Breast epithelium (tissue), 3 donors: Measurements from ENCODE around the gene ITGB8.

Source experiments
- POLR2AphosphoS5 ChIP-seq, 3 donors: sonication (generic); formaldehyde crosslinking; IDR thresholded peaks; one replicate each; pipeline ENCODE4 v1.6.1; 2017; ENCODE audit warnings: antibody characterized with exemption in 3 of 3
- TF ChIP-seq, protein P1 (sequence below), 3 donors: fragments of 450-650 bp; IDR thresholded peaks; one replicate each; pipeline ENCODE4 v1.5.1; 2016 to 2017; ENCODE audit warnings: antibody characterized with exemption in 3 of 3, mild to moderate bottlenecking in 3 of 3, moderate library complexity in 3 of 3

DNA sequence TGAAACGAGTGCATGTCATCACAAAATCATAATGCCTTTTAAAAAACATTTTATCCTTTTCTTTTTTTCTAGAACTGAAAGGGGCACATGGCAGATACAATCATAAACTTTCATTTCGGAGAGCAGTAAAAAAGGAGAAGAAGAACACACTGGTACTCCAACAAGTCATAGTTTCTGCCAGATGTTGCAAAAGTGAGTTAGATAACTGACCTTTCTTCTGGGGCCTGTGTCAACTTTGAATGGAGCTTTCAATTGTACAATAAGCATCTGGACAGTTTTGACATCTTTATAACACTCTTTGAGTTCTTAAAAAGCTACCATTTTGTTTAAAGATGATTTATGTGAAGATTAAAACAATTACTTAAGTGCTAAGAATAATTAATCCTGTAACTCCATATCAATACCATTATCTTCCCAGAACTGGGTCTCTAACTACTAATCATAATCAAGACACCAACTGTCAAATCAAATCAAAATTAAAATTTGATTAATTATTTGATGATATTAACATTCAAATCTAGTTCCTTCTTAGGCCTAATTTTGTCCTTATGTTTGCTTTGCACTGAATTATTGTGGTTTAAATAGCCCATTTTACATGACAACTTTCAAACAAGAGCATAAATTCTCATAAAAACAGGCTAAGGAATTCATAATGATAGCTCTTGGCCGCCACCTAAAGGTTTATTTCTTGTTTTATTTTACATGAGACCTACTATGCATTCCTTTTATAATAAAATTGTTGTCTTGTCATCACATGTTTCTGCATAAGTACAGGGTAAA lies 19.5 kb upstream of the ITGB8 start:
- TF ChIP-seq, protein P1, sequence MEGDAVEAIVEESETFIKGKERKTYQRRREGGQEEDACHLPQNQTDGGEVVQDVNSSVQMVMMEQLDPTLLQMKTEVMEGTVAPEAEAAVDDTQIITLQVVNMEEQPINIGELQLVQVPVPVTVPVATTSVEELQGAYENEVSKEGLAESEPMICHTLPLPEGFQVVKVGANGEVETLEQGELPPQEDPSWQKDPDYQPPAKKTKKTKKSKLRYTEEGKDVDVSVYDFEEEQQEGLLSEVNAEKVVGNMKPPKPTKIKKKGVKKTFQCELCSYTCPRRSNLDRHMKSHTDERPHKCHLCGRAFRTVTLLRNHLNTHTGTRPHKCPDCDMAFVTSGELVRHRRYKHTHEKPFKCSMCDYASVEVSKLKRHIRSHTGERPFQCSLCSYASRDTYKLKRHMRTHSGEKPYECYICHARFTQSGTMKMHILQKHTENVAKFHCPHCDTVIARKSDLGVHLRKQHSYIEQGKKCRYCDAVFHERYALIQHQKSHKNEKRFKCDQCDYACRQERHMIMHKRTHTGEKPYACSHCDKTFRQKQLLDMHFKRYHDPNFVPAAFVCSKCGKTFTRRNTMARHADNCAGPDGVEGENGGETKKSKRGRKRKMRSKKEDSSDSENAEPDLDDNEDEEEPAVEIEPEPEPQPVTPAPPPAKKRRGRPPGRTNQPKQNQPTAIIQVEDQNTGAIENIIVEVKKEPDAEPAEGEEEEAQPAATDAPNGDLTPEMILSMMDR (IDR thresholded peaks at IDR 0.05), result peak in 2 of 3 donors; percentile 31 to 42
- no peak for TF ChIP-seq POLR2AphosphoS5 (IDR thresholded peaks at IDR 0.05)
